ENCODE results near the gene MTFR1L.

Gene MTFR1L

GRCh38 chr1:25819491-25820246 lies at the start of gene MTFR1L:
Gene MTFR1L (plus strand): TSS chr1:25819954. CDS start chr1:25823105, 3,151 bp downstream.
- peak; percentile 92 for DNase-seq

DNA sequence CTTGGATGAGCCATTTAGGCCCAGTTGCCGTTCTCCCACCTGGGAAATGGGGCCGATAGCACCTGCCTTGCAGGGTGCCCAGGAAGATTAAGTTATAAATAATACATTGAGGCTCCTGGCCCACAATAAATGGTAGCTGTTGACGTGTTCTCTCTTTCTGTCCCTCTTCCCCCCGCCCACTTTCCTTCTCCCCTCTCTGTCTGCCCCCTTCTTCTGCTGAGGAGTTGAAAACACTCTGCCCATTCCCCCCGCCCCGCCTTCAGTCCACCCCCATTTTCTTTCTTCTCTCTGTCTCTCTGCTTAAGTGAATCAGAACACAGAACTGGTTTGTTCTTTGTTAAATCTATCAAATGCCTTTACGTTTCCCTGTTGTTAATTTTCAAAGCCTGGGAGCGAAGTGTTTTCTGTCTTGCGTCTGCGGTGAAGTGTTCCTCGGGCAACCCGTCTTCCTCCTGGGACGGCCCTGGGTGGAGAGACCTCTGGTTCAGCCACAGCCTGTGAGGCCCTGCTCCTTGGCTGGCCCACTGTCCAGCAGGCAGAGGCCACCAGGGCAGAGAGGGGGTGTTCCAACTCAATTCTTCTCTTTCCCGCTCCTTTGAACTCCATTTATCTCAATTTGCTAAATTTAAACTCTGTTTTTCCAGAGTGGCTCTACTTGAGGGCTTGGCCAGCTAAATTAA lies 49.1 kb upstream of the MTFR1L start:
- no peak for DNase-seq

DNA sequence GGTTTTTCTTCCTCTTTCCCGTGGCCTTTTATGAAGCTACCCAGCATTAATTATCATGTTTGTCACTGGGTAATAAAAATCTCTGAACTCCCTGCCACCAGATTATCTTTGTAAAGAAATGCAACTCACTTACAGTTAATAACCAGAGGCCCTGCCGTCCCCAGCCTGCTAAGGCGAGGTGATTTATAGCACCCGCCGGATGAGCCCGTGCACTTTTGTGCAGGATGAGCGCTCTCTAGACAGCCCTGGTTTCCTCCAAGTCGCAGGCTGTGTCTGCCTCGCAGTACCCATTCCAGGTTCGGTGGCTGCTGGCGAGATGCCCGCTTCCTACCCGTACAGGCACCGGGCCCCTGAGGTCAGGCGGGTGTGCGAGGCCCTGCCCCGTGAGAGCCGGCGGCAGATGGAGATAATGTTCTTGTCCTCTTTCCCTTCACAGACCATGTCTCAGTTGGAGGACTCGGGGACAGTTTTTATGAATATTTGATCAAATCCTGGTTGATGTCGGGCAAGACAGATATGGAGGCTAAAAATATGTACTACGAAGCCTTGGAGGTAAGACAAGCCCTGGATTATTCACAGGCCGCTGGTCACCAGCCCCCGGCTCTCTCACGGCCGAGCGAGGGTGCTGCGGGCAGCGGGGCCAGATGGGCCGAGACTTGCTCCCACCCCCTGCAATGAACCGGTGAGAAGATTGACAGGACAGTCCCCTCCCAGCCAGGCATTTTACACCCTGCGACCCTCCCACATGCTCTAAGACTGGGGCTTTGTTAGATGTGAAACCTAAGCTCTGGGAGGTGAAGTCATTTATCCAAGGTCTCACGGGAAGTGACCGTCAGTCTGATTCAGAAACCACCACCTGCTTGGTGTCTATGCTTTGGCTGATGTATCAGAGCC lies 48.3 kb upstream of the MTFR1L start:
- no peak for DNase-seq

- DNase-seq: no peak
These were observed 47.6 kb upstream of the MTFR1L start for GRCh38 chr1:25772164-25772563.

- no peak for DNase-seq
These were observed 47.0 kb upstream of the MTFR1L start for GRCh38 chr1:25772692-25773245.

DNA sequence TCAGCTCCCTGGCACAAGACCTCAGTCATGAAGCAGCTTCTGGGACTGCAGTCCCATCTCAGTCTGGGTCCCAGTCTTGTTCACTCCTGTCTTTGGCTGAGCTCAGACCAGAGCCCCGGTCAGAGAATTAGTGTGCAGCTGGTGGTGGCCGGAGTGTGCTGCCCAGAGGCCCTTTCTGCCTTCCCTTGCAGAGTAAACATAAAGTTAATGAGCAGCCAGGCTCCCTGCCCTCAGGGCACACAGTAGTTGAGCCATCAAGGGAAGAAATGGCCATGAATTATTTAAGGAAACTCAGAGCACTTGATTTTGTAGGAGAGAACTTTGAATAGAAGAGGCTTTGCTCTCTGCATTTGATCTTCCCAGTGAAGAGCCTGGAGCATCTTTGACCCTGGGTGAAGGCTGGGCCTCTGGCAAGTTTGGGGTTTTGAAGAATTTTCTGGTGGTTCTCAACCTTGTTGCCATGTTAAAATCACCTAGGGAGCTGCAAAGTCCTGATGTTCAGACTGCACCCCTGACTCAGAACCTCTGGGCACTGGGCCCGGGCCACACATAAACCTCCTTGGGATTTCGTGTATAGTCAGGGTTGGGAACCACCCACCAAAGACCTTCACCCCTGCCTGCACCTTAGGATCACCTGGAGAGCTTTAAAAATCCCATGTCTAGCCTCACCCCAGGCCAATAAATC lies 46.2 kb upstream of the MTFR1L start:
- no peak for DNase-seq

DNA sequence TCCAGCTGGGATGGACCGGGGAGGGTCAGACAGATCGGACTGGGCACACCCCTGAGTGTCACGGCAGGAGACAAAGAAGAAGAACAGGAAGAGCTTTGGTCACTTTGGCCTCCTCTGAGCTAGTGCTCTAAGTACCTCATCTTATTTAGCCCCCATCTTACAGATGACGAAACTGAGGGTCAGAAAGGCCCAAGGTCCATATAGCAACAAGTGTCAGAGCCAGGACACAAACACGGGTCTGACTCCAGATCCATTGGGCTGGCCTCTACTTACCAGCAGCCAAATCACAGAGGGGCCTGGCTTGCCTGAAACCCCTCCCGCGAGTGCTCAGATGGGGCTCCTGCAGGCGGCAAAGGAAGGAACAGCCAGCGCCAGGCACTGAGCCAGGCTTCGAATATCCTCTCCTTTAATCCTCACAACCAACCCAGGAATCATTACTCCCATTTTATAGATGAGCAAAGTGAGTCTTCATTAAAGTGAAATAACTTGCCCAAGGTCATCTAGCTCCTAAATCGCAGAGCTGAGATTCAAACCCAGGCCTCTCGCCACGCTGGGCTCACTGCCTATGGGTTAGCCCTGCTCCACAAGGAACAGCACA lies 45.4 kb upstream of the MTFR1L start:
- DNase-seq: no peak

GRCh38 chr1:25774921-25775771 lies 44.6 kb upstream of the MTFR1L start:
- peak; percentile 71 for DNase-seq

- DNase-seq: no peak
These were observed 40.4 kb upstream of the MTFR1L start for GRCh38 chr1:25779388-25779787.

DNA sequence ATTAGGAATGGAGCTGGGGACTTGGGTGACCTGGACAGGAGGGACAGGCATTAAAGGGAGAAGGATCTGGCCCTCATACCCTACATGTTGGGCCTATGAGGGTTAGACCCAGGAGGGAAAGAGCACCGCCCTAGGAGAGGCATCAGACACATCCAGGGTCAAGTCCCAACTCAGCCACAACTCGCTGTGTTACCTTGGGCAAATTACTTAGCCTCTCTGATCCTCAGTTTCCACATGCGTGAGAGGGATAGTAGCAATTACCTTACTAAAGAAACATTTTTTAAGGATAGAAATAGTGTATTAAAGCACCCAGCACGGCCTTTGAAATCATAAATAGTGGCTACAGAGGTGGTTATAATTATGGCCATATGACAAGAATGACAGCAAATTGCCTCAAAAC lies 39.9 kb upstream of the MTFR1L start:
- DNase-seq: no peak

GRCh38 chr1:25780318-25781129 lies 39.2 kb upstream of the MTFR1L start:
- DNase-seq: no peak

DNA sequence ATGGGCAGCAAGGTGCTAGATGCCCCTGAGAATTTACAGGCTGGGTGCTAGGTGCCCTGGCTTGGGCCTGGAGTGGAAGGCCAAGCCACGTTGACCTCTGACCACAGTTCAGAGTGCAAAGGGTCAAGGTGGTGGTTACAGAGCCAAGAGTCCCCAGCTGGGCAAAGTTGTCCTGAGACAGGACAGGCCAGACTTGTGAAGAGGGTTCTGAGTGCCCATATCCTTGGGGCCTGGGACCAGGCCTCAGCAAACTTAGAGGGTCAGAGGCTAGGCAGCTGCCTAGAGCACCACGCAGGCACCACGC lies 38.7 kb upstream of the MTFR1L start:
- DNase-seq: no peak

DNA sequence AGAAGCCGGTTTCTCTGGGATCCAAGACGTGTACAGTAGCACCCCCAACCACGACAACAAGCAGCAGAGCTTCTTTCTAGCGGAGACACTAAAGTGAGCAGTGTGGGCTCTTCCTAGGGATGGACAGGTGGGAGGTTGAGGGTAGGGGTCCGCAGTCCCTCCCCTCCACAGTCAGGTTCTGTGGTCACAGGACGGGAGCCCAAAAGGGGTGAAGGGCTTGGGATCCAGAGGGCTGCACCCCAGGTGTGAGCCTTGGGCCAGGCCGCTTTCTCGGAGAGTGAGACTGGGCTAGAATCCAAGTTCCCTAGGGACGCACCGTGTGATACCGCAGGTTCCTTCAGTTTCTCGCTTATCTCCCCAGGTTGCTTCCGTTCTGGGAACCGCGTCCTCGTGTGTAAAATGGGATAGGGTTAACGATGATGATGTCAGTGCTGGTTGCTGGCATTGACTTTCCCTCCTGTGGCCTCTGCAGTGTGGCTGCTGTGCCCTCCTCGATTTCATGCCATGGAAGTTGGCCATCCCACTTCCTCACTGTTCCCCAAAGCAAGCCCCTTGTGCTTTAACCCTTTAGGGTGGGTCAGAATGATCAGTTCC lies 37.0 kb upstream of the MTFR1L start:
- no peak for DNase-seq

GRCh38 chr1:25784575-25785051 lies 35.1 kb upstream of the MTFR1L start:
- no peak for DNase-seq

DNA sequence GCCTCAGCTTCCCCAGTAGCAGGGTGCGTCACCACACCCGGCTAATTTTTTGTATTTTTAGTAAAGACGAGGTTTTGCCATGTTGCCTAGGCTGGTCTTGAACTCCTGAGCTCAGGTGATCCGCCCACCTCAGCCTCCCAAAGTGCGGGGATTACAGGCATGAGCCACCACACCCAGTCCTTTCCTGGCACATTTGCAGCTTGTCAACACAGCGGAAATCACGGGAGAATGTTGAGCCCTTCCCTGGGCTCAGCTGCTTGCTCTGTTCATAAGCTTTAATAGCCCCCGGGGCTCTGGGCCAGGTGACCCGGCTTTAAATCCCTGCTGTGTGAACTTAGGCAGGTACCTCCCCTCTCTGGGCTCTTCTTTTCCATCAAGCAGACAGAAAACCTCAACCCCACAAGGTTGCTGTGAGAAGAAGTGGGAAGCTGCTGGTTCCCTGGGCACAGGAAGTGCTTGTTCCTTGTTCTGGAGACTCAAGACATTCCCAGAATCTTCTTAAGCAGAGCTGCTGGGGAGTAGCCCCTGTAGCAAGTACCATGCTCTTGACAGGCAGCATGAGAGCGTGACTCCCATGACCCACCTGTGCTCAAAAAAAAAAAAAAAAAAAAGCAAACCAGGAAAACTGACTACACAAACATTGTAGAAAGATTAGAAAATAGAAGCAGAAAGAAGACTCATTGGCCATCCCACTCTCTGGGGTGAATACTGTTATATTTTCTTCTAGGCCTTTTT lies 34.3 kb upstream of the MTFR1L start:
- DNase-seq: no peak

GRCh38 chr1:25786887-25787759 lies 32.6 kb upstream of the MTFR1L start:
- DNase-seq: no peak

GRCh38 chr1:25787760-25788166 lies 32.0 kb upstream of the MTFR1L start:
- DNase-seq: no peak

DNA sequence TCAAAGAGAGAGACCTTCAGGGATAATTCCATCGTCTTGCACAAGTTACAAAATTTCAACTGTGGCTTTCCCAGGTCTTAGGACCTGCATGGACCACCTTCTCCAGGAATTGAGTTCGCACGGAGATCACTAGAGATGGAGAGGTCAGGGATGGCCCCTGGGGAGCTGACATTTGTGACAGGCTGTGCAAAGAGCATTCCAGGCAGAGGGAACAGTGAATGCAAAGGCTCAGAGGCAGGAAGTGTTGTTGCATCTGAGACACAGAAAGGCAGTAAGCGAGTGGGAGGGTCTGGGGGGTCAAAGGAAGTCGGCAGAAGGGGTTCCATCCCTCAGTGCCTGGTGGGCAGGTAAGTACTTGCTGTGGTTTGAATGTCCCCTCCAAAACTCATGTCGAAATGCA lies 29.3 kb upstream of the MTFR1L start:
- DNase-seq: no peak
